IPS DF 6.9 (cell line): ENCODE results near the gene NUCB1.
"Not testable (repeated sequence)": the region's sequence is repeated elsewhere in the genome, so short reads cannot be mapped to it uniquely, and the experiment has no call there.

ENCODE experiments used
- DNase-seq: peaks from one replicate; pipeline ENCODE4 v3.0.0-alpha.2; 2013; ENCODE audit warnings: low read depth, low spot score
- H3K27ac ChIP-seq: one replicate; pipeline ENCODE4 v1.5.1; 2013; ENCODE audit warnings: low read length, control low read depth
- H3K27me3 ChIP-seq: 2 replicates; pipeline ENCODE4 v1.6.1; 2013; ENCODE audit warnings: mild to moderate bottlenecking, low read length; ENCODE audit not compliant: control insufficient read depth, insufficient read depth
- H3K36me3 ChIP-seq: 2 replicates; pipeline ENCODE4 v1.6.1; 2013; ENCODE audit warnings: low read length; ENCODE audit not compliant: control insufficient read depth, insufficient read depth
- H3K4me1 ChIP-seq: 2 replicates; pipeline ENCODE4 v1.6.1; 2013; ENCODE audit warnings: low read length; ENCODE audit not compliant: control insufficient read depth, insufficient read depth
- H3K4me3 ChIP-seq: 2 replicates; pipeline ENCODE4 v1.5.1; 2013; ENCODE audit warnings: mild to moderate bottlenecking, low read length
- H3K9me3 ChIP-seq: 2 replicates; pipeline ENCODE4 v1.6.1; 2013; ENCODE audit warnings: low read length, inconsistent platforms; ENCODE audit not compliant: control insufficient read depth, insufficient read depth
- WGBS: extraction: QIAGEN DNeasy Blood & Tissue Kit; methylation state at CpG from one replicate; pipeline ENCODE4 v1.1.7; 2013; ENCODE audit warnings: mixed read lengths, missing lambda C conversion rate; ENCODE audit not compliant: insufficient read length, insufficient coverage; 5-methylcytosine and 5-hydroxymethylcytosine counted together

NUCB1 gene

GRCh38 chr19:48867123-48867745 is 32.9 kb upstream of the NUCB1 start:
- Histone ChIP-seq H3K4me1 (0 out of 2 replicates have a peak, but pooled peaks cover 2% of the 10 kb centered on the region), H3K27ac (no peak overlapping the region), H3K4me3 (no peak overlapping the region), H3K9me3 (no peaks in the 10 kb centered on the region), H3K27me3 (no peaks in the 10 kb centered on the region), H3K36me3 (no peaks in the 10 kb centered on the region)
- no peak for DNase-seq
- WGBS: no CpG with 5 or more reads among the region's 14 CpGs

- 0 out of 2 replicates have a peak, but pooled peaks cover 2% of the 10 kb centered on the region for H3K4me1 ChIP-seq
- no peaks in the 10 kb centered on the region for H3K9me3 ChIP-seq
- no peak for DNase-seq
- no peak overlapping the region for H3K4me3 ChIP-seq
- no peaks in the 10 kb centered on the region for H3K36me3 ChIP-seq
- no peak overlapping the region for H3K27ac ChIP-seq
- WGBS: no CpG with 5 or more reads among the region's 7 CpGs
- H3K27me3 ChIP-seq: no peaks in the 10 kb centered on the region
These were observed 32.4 kb upstream of the NUCB1 start for GRCh38 chr19:48867746-48868113.

- WGBS: 100% methylated on average over 1 of the region's 11 CpGs
- no peaks in the 10 kb centered on the region for H3K27me3 ChIP-seq
- H3K4me1 ChIP-seq: peaks cover 4% of the 10 kb centered on the region; the same call in 1 of the 2 replicates
- H3K27ac ChIP-seq: no peak within 1 kb of the TSS
- DNase-seq: no peak
- H3K9me3 ChIP-seq: no peaks in the 10 kb centered on the region
- H3K36me3 ChIP-seq: no peaks in the 10 kb centered on the region
- H3K4me3 ChIP-seq: no peak within 1 kb of the TSS
These were observed 31.8 kb upstream of the NUCB1 start, which contains the start of gene PLEKHA4 for GRCh38 chr19:48868114-48868886. Gene PLEKHA4 (minus strand): TSS chr19:48868617. CDS start chr19:48867620, 997 bp downstream.

- WGBS: no CpG with 5 or more reads among the region's 9 CpGs
- Histone ChIP-seq H3K4me3 (no peak overlapping the region), H3K4me1 (peaks cover 4% of the 10 kb centered on the region; the same call in 1 of the 2 replicates), H3K27me3 (no peaks in the 10 kb centered on the region), H3K9me3 (no peaks in the 10 kb centered on the region), H3K27ac (no peak overlapping the region), H3K36me3 (peaks cover 11% of the 10 kb centered on the region; the same call in 1 of the 2 replicates)
- no peak for DNase-seq
These were observed 30.1 kb upstream of the NUCB1 start for GRCh38 chr19:48870048-48870447.

GRCh38 chr19:48871471-48872181 is 28.5 kb upstream of the NUCB1 start:
- no CpG with 5 or more reads among the region's 31 CpGs for WGBS
- not testable (repeated sequence) for H3K27ac ChIP-seq, DNase-seq, H3K27me3 ChIP-seq, H3K9me3 ChIP-seq, H3K4me3 ChIP-seq, H3K4me1 ChIP-seq
- H3K36me3 ChIP-seq: peaks cover 17% of the 10 kb centered on the region

GRCh38 chr19:48872182-48872883 is 27.8 kb upstream of the NUCB1 start, which contains the start of gene PPP1R15A:
Gene PPP1R15A (plus strand): TSS chr19:48872421. CDS start chr19:48873234, 813 bp downstream.
- H3K27me3 ChIP-seq: no peaks in the 10 kb centered on the region
- H3K9me3 ChIP-seq: no peaks in the 10 kb centered on the region
- no peak within 1 kb of the TSS for H3K27ac ChIP-seq
- H3K36me3 ChIP-seq: peaks cover 17% of the 10 kb centered on the region
- peaks cover 4% of the 10 kb centered on the region; the same call in 1 of the 2 replicates for H3K4me1 ChIP-seq
- peak; percentile 93 for DNase-seq
- whole genome bisulfite sequencing: no CpG with 5 or more reads among the region's 53 CpGs
- H3K4me3 ChIP-seq: peak within 1 kb of the TSS; percentile 82

- no peaks in the 10 kb centered on the region for H3K27me3 ChIP-seq
- no CpG with 5 or more reads among the region's 14 CpGs for WGBS
- peaks cover 2% of the 10 kb centered on the region; the same call in 1 of the 2 replicates for H3K4me1 ChIP-seq
- peak overlapping the region; percentile 82; the same call in 1 of the 2 replicates for H3K4me3 ChIP-seq
- no peaks in the 10 kb centered on the region for H3K9me3 ChIP-seq
- DNase-seq: no peak
- peaks cover 17% of the 10 kb centered on the region for H3K36me3 ChIP-seq
- H3K27ac ChIP-seq: no peak overlapping the region
These were observed 27.1 kb upstream of the NUCB1 start for GRCh38 chr19:48872884-48873475.

- no peak for DNase-seq
- Histone ChIP-seq H3K9me3 (no peaks in the 10 kb centered on the region), H3K4me1 (peaks cover 2% of the 10 kb centered on the region; the same call in 1 of the 2 replicates), H3K27me3 (no peaks in the 10 kb centered on the region), H3K27ac (no peak overlapping the region), H3K36me3 (peaks cover 17% of the 10 kb centered on the region), H3K4me3 (no peak overlapping the region; the same call in 1 of the 2 replicates)
- WGBS: no CpG with 5 or more reads among the region's 14 CpGs
These were observed 26.4 kb upstream of the NUCB1 start for GRCh38 chr19:48873476-48874302.
